Keratinocyte (primary cell): ENCODE data around the gene FAM219B.

Experiments
- CTCF ChIP-seq, 3 experiments: IDR thresholded peaks in 1 of 3; conservative IDR thresholded peaks in 1 of 3; optimal IDR thresholded peaks in 1 of 3; 2 replicates in 2 of 3; 3 replicates in 1 of 3; pipeline versions ENCODE3 to v1.5.1; 2011; ENCODE audit warnings: low read length in 3 of 3, mild to moderate bottlenecking in 3 of 3, moderate library complexity in 2 of 3, control low read depth in 1 of 3, inconsistent platforms in 1 of 3; ENCODE audit not compliant: insufficient read depth in 2 of 3; ENCODE audit errors: extremely low read depth in 1 of 3
- EZH2 ChIP-seq: IDR thresholded peaks from one replicate; pipeline ENCODE4 v1.6.1; 2012; ENCODE audit warnings: inconsistent platforms, mild to moderate bottlenecking, low read length, moderate library complexity

- peak; percentile 21 to 64 (median 53) for TF ChIP-seq CTCF (optimal IDR thresholded peaks at IDR 0.05 in 1 of 3, IDR thresholded peaks at IDR 0.05 in 1 of 3, conservative IDR thresholded peaks at IDR 0.05 in 1 of 3; ENCODE audit: extremely low read depth in 1 of 3, insufficient read depth in 2 of 3, low read length in 3 of 3)
- no peak for TF ChIP-seq EZH2
Observed at GRCh38 chr15:74955796-74956647, 49.4 kb upstream of the FAM219B start.
